ENCODE measurements around the gene SAFB2.

Gene SAFB2

GRCh38 chr19:5624018-5624663 lies 1.6 kb upstream of the SAFB2 start:
- H3K36me3 ChIP-seq (ENCODE audit: control insufficient read depth in 1 of 2, insufficient read depth in 2 of 2, low read length in 2 of 2), result peaks cover 18 to 60% of the 10 kb centered on the region in 2 donors
- H3K27me3 ChIP-seq (ENCODE audit: control insufficient read depth in 1 of 2, insufficient read depth in 2 of 2, low read length in 2 of 2), result no peaks in the 10 kb centered on the region
- peaks cover 52% of the 10 kb centered on the region in 2 donors for H3K4me1 ChIP-seq (ENCODE audit: control insufficient read depth in 1 of 2, insufficient read depth in 2 of 2, low read length in 2 of 2)
- peak overlapping the region; percentile 98 for H3K4me3 ChIP-seq (ENCODE audit: low read depth in 1 of 2, low read length in 2 of 2)
- peak overlapping the region; percentile 91 for H3K27ac ChIP-seq (ENCODE audit: low read depth, low read length)
- no peaks in the 10 kb centered on the region for H3K9me3 ChIP-seq (ENCODE audit: control insufficient read depth in 1 of 2, low read length in 2 of 2)
- peak overlapping the region; percentile 98 to 100 for H3K9ac ChIP-seq (ENCODE audit: low read depth in 1 of 2, low read length in 2 of 2)

DNA sequence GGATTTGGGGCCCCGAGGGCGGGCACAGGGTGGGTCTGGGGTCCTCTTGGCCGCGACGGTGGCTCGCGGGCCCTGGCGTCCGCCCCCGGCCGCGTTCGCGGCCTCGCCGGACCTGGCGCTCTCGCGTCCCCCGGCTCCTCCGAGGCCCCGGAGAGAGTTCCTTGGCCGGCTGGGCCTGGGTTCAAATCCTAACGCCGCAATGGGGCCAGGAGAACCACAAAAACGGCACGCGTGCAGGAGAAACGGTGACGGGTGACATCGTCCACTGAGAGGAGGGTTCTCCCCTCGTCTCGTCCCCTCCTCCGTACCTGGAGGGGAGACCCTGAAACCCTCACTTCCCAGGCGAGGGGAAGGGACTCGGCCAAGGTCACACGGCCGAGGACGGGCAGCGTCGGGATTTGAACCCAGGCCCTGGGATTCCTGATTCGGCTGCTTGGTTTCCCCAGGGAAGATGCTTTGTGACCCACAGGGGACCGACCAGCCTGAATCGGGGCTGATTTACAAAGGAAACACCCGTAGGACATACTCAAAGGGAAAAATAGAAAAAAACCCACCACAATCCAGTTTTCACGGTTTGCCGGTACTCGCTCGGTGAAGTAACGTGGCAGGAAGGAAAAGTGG lies 931 bp upstream of the SAFB2 start:
- Histone ChIP-seq H3K9me3 (ENCODE audit: control insufficient read depth in 1 of 2, low read length in 2 of 2) (no peaks in the 10 kb centered on the region), H3K4me1 (ENCODE audit: control insufficient read depth in 1 of 2, insufficient read depth in 2 of 2, low read length in 2 of 2) (peaks cover 52 to 56% of the 10 kb centered on the region in 2 donors), H3K27me3 (ENCODE audit: control insufficient read depth in 1 of 2, insufficient read depth in 2 of 2, low read length in 2 of 2) (no peaks in the 10 kb centered on the region), H3K4me3 (ENCODE audit: low read depth in 1 of 2, low read length in 2 of 2) (peak overlapping the region; percentile 98), H3K27ac (ENCODE audit: low read depth, low read length) (peak overlapping the region; percentile 91), H3K9ac (ENCODE audit: low read depth in 1 of 2, low read length in 2 of 2) (peak overlapping the region; percentile 98 to 100), H3K36me3 (ENCODE audit: control insufficient read depth in 1 of 2, insufficient read depth in 2 of 2, low read length in 2 of 2) (peaks cover 18 to 60% of the 10 kb centered on the region in 2 donors)

GRCh38 chr19:5621945-5622464 lies 571 bp downstream of the SAFB2 start:
- H3K4me3 ChIP-seq (ENCODE audit: low read depth in 1 of 2, low read length in 2 of 2), result peak overlapping the region; percentile 98
- H3K27me3 ChIP-seq (ENCODE audit: control insufficient read depth in 1 of 2, insufficient read depth in 2 of 2, low read length in 2 of 2), result no peaks in the 10 kb centered on the region
- no peaks in the 10 kb centered on the region for H3K9me3 ChIP-seq (ENCODE audit: control insufficient read depth in 1 of 2, low read length in 2 of 2)
- H3K4me1 ChIP-seq (ENCODE audit: control insufficient read depth in 1 of 2, insufficient read depth in 2 of 2, low read length in 2 of 2), result peaks cover 44 to 48% of the 10 kb centered on the region in 2 donors
- peak overlapping the region; percentile 85 to 100 for H3K9ac ChIP-seq (ENCODE audit: low read depth in 1 of 2, low read length in 2 of 2)
- H3K27ac ChIP-seq (ENCODE audit: low read depth, low read length), result peak overlapping the region; percentile 91
- H3K36me3 ChIP-seq (ENCODE audit: control insufficient read depth in 1 of 2, insufficient read depth in 2 of 2, low read length in 2 of 2), result peaks cover 25 to 59% of the 10 kb centered on the region in 2 donors

DNA sequence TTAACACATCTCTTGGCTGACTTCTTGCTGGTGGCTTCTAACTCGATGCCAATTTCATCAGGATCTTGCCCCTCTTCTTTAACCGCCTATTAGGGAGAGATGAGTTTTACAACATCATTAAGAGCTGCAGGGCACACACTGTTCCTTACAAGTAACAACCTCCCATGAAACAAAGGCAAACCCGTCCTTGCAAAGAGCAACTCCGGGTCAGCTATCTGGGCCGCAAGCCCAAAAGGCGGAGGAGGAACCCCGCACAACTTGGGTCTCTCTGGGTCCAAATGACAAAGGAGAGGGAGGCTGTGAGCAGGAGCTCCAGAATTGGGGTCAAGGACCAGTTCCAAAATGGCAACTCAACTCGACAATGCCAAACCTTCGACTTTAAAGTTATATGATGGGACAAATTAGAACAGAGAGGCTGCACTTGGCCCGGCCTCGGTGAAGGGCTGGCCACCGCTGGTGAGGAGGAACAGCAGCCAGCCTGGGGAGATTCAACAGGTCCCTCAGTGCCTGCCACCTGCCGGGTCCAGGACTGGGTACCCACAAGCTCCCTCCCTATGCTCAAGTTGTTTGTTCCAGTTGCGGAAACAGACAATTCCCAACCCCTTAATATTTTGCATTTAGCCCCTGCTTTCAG lies 1.1 kb downstream of the SAFB2 start:
- Histone ChIP-seq H3K27me3 (ENCODE audit: control insufficient read depth in 1 of 2, insufficient read depth in 2 of 2, low read length in 2 of 2) (no peaks in the 10 kb centered on the region), H3K4me3 (ENCODE audit: low read depth in 1 of 2, low read length in 2 of 2) (peak overlapping the region; percentile 98), H3K9me3 (ENCODE audit: control insufficient read depth in 1 of 2, low read length in 2 of 2) (no peaks in the 10 kb centered on the region), H3K36me3 (ENCODE audit: control insufficient read depth in 1 of 2, insufficient read depth in 2 of 2, low read length in 2 of 2) (peaks cover 20 to 54% of the 10 kb centered on the region in 2 donors), H3K9ac (ENCODE audit: low read depth in 1 of 2, low read length in 2 of 2) (peak overlapping the region; percentile 85 to 100), H3K4me1 (ENCODE audit: control insufficient read depth in 1 of 2, insufficient read depth in 2 of 2, low read length in 2 of 2) (peaks cover 41 to 44% of the 10 kb centered on the region in 2 donors), H3K27ac (ENCODE audit: low read depth, low read length) (no peak overlapping the region)

GRCh38 chr19:5619946-5620345 lies 2.6 kb downstream of the SAFB2 start:
- Histone ChIP-seq H3K4me1 (ENCODE audit: control insufficient read depth in 1 of 2, insufficient read depth in 2 of 2, low read length in 2 of 2) (peaks cover 26 to 31% of the 10 kb centered on the region in 2 donors), H3K36me3 (ENCODE audit: control insufficient read depth in 1 of 2, insufficient read depth in 2 of 2, low read length in 2 of 2) (peaks cover 22 to 54% of the 10 kb centered on the region in 2 donors), H3K9me3 (ENCODE audit: control insufficient read depth in 1 of 2, low read length in 2 of 2) (no peaks in the 10 kb centered on the region), H3K27me3 (ENCODE audit: control insufficient read depth in 1 of 2, insufficient read depth in 2 of 2, low read length in 2 of 2) (no peaks in the 10 kb centered on the region), H3K9ac (ENCODE audit: low read depth in 1 of 2, low read length in 2 of 2) (no peak overlapping the region), H3K4me3 (ENCODE audit: low read depth in 1 of 2, low read length in 2 of 2) (no peak overlapping the region), H3K27ac (ENCODE audit: low read depth, low read length) (no peak overlapping the region)

GRCh38 chr19:5618591-5618990 lies 4.0 kb downstream of the SAFB2 start:
- Histone ChIP-seq H3K36me3 (ENCODE audit: control insufficient read depth in 1 of 2, insufficient read depth in 2 of 2, low read length in 2 of 2) (peaks cover 33 to 66% of the 10 kb centered on the region in 2 donors), H3K9me3 (ENCODE audit: control insufficient read depth in 1 of 2, low read length in 2 of 2) (no peaks in the 10 kb centered on the region), H3K27ac (ENCODE audit: low read depth, low read length) (no peak overlapping the region), H3K4me3 (ENCODE audit: low read depth in 1 of 2, low read length in 2 of 2) (no peak overlapping the region), H3K4me1 (ENCODE audit: control insufficient read depth in 1 of 2, insufficient read depth in 2 of 2, low read length in 2 of 2) (peaks cover 17 to 23% of the 10 kb centered on the region in 2 donors), H3K27me3 (ENCODE audit: control insufficient read depth in 1 of 2, insufficient read depth in 2 of 2, low read length in 2 of 2) (no peaks in the 10 kb centered on the region), H3K9ac (ENCODE audit: low read depth in 1 of 2, low read length in 2 of 2) (no peak overlapping the region)

- Histone ChIP-seq H3K4me1 (ENCODE audit: control insufficient read depth in 1 of 2, insufficient read depth in 2 of 2, low read length in 2 of 2) (peaks cover 17 to 23% of the 10 kb centered on the region in 2 donors), H3K9me3 (ENCODE audit: control insufficient read depth in 1 of 2, low read length in 2 of 2) (no peaks in the 10 kb centered on the region), H3K27ac (ENCODE audit: low read depth, low read length) (no peak overlapping the region), H3K27me3 (ENCODE audit: control insufficient read depth in 1 of 2, insufficient read depth in 2 of 2, low read length in 2 of 2) (no peaks in the 10 kb centered on the region), H3K4me3 (ENCODE audit: low read depth in 1 of 2, low read length in 2 of 2) (no peak overlapping the region), H3K36me3 (ENCODE audit: control insufficient read depth in 1 of 2, insufficient read depth in 2 of 2, low read length in 2 of 2) (peaks cover 47 to 81% of the 10 kb centered on the region in 2 donors), H3K9ac (ENCODE audit: low read depth in 1 of 2, low read length in 2 of 2) (no peak overlapping the region)
Measured at GRCh38 chr19:5617080-5617479, 5.5 kb downstream of the SAFB2 start.

- Histone ChIP-seq H3K36me3 (ENCODE audit: control insufficient read depth in 1 of 2, insufficient read depth in 2 of 2, low read length in 2 of 2) (peaks cover 47 to 82% of the 10 kb centered on the region in 2 donors), H3K27ac (ENCODE audit: low read depth, low read length) (no peak overlapping the region), H3K9me3 (ENCODE audit: control insufficient read depth in 1 of 2, low read length in 2 of 2) (no peaks in the 10 kb centered on the region), H3K4me3 (ENCODE audit: low read depth in 1 of 2, low read length in 2 of 2) (no peak overlapping the region), H3K27me3 (ENCODE audit: control insufficient read depth in 1 of 2, insufficient read depth in 2 of 2, low read length in 2 of 2) (no peaks in the 10 kb centered on the region), H3K4me1 (ENCODE audit: control insufficient read depth in 1 of 2, insufficient read depth in 2 of 2, low read length in 2 of 2) (peaks cover 9 to 13% of the 10 kb centered on the region in 2 donors), H3K9ac (ENCODE audit: low read depth in 1 of 2, low read length in 2 of 2) (no peak overlapping the region)
Measured at GRCh38 chr19:5615756-5616327, 6.7 kb downstream of the SAFB2 start.

DNA sequence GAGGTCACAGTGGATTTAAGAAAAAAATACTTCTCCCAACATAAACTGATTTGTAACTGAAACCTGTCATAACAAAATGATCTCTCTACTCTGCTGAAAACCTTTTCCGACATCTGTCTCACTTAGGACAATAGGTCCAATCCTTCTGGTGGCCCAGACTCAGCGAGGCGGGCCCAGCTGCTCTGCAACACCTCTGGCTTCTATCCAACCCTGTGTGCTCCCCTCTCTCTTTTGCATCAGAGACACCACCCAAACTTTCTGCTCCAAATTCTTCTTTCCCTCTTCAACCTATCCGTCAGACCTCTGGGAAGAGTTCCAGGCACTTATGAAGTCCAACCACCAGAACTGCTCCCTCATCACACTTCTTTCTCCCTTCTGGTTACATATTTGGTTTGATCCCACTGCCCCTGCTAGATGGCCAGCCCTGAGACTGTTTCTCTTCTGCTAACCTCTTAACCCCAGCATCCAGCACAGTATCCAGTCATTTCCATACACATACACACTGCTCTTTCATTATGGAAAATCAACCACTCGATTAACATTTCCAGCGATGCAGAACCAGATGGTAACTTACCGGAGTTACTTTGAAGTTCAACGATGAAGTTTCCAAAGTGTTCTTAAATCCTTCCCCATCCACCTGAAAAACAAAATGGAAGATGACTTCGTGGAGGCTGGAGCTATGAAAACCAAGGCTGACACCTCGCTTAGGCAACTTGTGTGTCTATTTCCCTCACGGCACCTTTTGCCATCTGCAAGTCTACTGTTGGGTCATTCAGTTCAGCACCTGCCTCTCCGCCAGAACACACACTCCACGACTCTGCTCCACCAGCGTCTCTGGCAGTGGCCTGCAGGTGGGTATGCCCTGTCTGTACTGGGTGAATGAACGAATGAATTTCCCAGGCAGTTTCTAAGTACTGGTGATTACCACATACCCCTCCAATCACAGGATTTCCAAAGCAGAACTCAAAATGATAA lies 9.4 kb downstream of the SAFB2 start:
- Histone ChIP-seq H3K9me3 (ENCODE audit: control insufficient read depth in 1 of 2, low read length in 2 of 2) (no peaks in the 10 kb centered on the region), H3K4me1 (ENCODE audit: control insufficient read depth in 1 of 2, insufficient read depth in 2 of 2, low read length in 2 of 2) (no peaks in the 10 kb centered on the region), H3K27ac (ENCODE audit: low read depth, low read length) (no peak overlapping the region), H3K9ac (ENCODE audit: low read depth in 1 of 2, low read length in 2 of 2) (no peak overlapping the region), H3K36me3 (ENCODE audit: control insufficient read depth in 1 of 2, insufficient read depth in 2 of 2, low read length in 2 of 2) (peaks cover 61 to 84% of the 10 kb centered on the region in 2 donors), H3K4me3 (ENCODE audit: low read depth in 1 of 2, low read length in 2 of 2) (no peak overlapping the region), H3K27me3 (ENCODE audit: control insufficient read depth in 1 of 2, insufficient read depth in 2 of 2, low read length in 2 of 2) (no peaks in the 10 kb centered on the region)
